Activated CD4-positive, alpha-beta T cell treated with anti-CD3 and anti-CD28 coated beads, Interleukin-2, amount 50 U/mL, for 16 hours (primary cell): ENCODE results near the gene TUBA1C.
A peak's percentile ranks its signal among the peaks of the same experiment; 100 is the strongest.
"Not testable (repeated sequence)": the region's sequence is repeated elsewhere in the genome, so short reads cannot be mapped to it uniquely, and the experiment has no call there.

Experiments used
- DNase-seq: peaks from one replicate; pipeline ENCODE4 v3.0.0-alpha.2; 2020

TUBA1C gene

GRCh38 chr12:49264873-49265792, at the start of gene TUBA1C:
TUBA1C (plus strand) TSS chr12:49265082; CDS start chr12:49265182, 100 bp downstream.
- DNase-seq: peak; percentile 97

GRCh38 chr12:49219417-49220026, 45.4 kb upstream of the TUBA1C start:
- no peak for DNase-seq

GRCh38 chr12:49220972-49221371, 43.9 kb upstream of the TUBA1C start:
- no peak for DNase-seq

- no peak for DNase-seq
Measured at GRCh38 chr12:49223122-49223521, 41.8 kb upstream of the TUBA1C start.

GRCh38 chr12:49223590-49224369, 41.1 kb upstream of the TUBA1C start:
- no peak for DNase-seq

- DNase-seq: no peak
Measured at GRCh38 chr12:49225576-49226166, 39.2 kb upstream of the TUBA1C start.

- no peak for DNase-seq
Measured at GRCh38 chr12:49227713-49228112, 37.2 kb upstream of the TUBA1C start.

- no peak for DNase-seq
Measured at GRCh38 chr12:49228653-49229052, 36.2 kb upstream of the TUBA1C start.

GRCh38 chr12:49230176-49230804, 34.6 kb upstream of the TUBA1C start:
- no peak for DNase-seq

- DNase-seq: no peak
Measured at GRCh38 chr12:49230805-49231194, 34.1 kb upstream of the TUBA1C start.

GRCh38 chr12:49231878-49232655, 32.8 kb upstream of the TUBA1C start:
- no peak for DNase-seq

GRCh38 chr12:49232940-49233841, 31.7 kb upstream of the TUBA1C start:
- DNase-seq: no peak

- peak; percentile 59 for DNase-seq
Measured at GRCh38 chr12:49233842-49234526, 30.9 kb upstream of the TUBA1C start.

- DNase-seq: peak; percentile 23
Measured at GRCh38 chr12:49236423-49236822, 28.5 kb upstream of the TUBA1C start.

GRCh38 chr12:49243631-49244030, 21.3 kb upstream of the TUBA1C start:
- DNase-seq: no peak

- DNase-seq: no peak
Measured at GRCh38 chr12:49244176-49244575, 20.7 kb upstream of the TUBA1C start.

- no peak for DNase-seq
Measured at GRCh38 chr12:49251357-49251756, 13.5 kb upstream of the TUBA1C start.

GRCh38 chr12:49253033-49253623, 11.8 kb upstream of the TUBA1C start:
- DNase-seq: no peak

GRCh38 chr12:49255456-49255855, 9.4 kb upstream of the TUBA1C start:
- DNase-seq: not testable (repeated sequence)
